Activated CD8-positive, alpha-beta T cell treated with anti-CD3 and anti-CD28 coated beads for 36 hours (primary cell): ENCODE measurements around the gene COX6B1. TPM values are rescaled to one million over a fixed set of nuclear protein-coding genes. Genes with fewer than 3 reads are reported as not detected.
"Not testable (repeated sequence)": the region's sequence is repeated elsewhere in the genome, so short reads cannot be mapped to it uniquely, and the experiment has no call there.

Experiments used
- ATAC-seq: fragments of 200-7000 bp; cut with Tn5 transposase; one replicate; pipeline ENCODE4 v1.10.0; 2021; ENCODE audit warnings: mild to moderate bottlenecking, moderate library complexity
- CTCF ChIA-PET: fragments of 350-600 bp; sonication (Branson Sonifier 250); formaldehyde crosslinking; loops from one replicate; lab custom pipeline; 2021; ENCODE audit warnings: antibody characterized with exemption; lab: Charles Lee
- POLR2A ChIA-PET: fragments of 350-600 bp; sonication (Branson Sonifier 250); formaldehyde crosslinking; loops from one replicate; lab custom pipeline; 2021; ENCODE audit warnings: antibody characterized with exemption; lab: Charles Lee
- DNase-seq: peaks from one replicate; pipeline ENCODE4 v3.0.0-alpha.2; 2020
- H3K27ac Mint-ChIP-seq: one replicate; pipeline ENCODE4 v1.8.0; 2021; ENCODE audit warnings: mild to moderate bottlenecking, mixed read lengths
- H3K27me3 Mint-ChIP-seq: one replicate; pipeline ENCODE4 v1.8.0; 2021; ENCODE audit warnings: mixed read lengths
- H3K36me3 Mint-ChIP-seq: one replicate; pipeline ENCODE4 v1.8.0; 2021; ENCODE audit warnings: low read depth, mixed read lengths
- H3K4me1 Mint-ChIP-seq: one replicate; pipeline ENCODE4 v1.8.0; 2021; ENCODE audit warnings: low read depth, mixed read lengths
- H3K4me3 Mint-ChIP-seq: one replicate; pipeline ENCODE4 v1.8.0; 2021; ENCODE audit warnings: mild to moderate bottlenecking, moderate library complexity, mixed read lengths
- H3K9me3 Mint-ChIP-seq: one replicate; pipeline ENCODE4 v1.8.0; 2021; ENCODE audit warnings: mixed read lengths
- CTCF ChIP-seq: fragments of 200-600 bp; IDR thresholded peaks from one replicate; pipeline ENCODE4 v1.8.0; 2022; ENCODE audit warnings: antibody characterized with exemption, mild to moderate bottlenecking
- intact Hi-C: fragments of 100-400 bp; cut with micrococcal nuclease; formaldehyde crosslinking; loops from one replicate; pipeline ENCODE4 v1.10.0; 2022
- total RNA-seq, 2 experiments: library from RNA; stranded (reverse); gene quantifications; one replicate each; pipeline ENCODE4 v1.2.3, GENCODE V29; 2021

The COX6B1 gene
- total RNA-seq, 2 experiments from 2014 or later, result 432 to 437 TPM

- no peaks in the 10 kb centered on the region for H3K9me3 Mint-ChIP-seq
- H3K27me3 Mint-ChIP-seq, result no peaks in the 10 kb centered on the region
- peaks cover 29% of the 10 kb centered on the region for H3K4me1 Mint-ChIP-seq
- intact Hi-C loops, result no loop called here
- DNase-seq, result no peak
- ATAC-seq, result no peak
- peaks cover 37% of the 10 kb centered on the region for H3K36me3 Mint-ChIP-seq
- CTCF ChIA-PET, result no interaction called here
- POLR2A ChIA-PET, result no interaction called here
- TF ChIP-seq CTCF, result no peak
- no peak overlapping the region for H3K27ac Mint-ChIP-seq
- H3K4me3 Mint-ChIP-seq, result no peak overlapping the region
Observed at GRCh38 chr19:35650581-35650980, 2.5 kb downstream of the COX6B1 start.

GRCh38 chr19:35654828-35655227 lies 6.7 kb downstream of the COX6B1 start:
- ATAC-seq, POLR2A ChIA-PET, H3K27me3 Mint-ChIP-seq, H3K4me3 Mint-ChIP-seq, H3K9me3 Mint-ChIP-seq, H3K27ac Mint-ChIP-seq, intact Hi-C loops, DNase-seq: not testable (repeated sequence)
- Mint-ChIP-seq H3K4me1 (peaks cover 22% of the 10 kb centered on the region), H3K36me3 (peaks cover 52% of the 10 kb centered on the region)
- CTCF ChIA-PET, result interaction anchor here (1.6 kb wide), 1 partner anchor 165 kb away, joined by 5 read pairs; no protein-coding TSS in a partner anchor

GRCh38 chr19:35655600-35655999 lies 7.5 kb downstream of the COX6B1 start:
- ChIA-PET CTCF (no interaction called here), POLR2A (no interaction called here)
- H3K4me3 Mint-ChIP-seq, result no peak overlapping the region
- H3K36me3 Mint-ChIP-seq, result peaks cover 50% of the 10 kb centered on the region
- no peak for TF ChIP-seq CTCF
- no peak overlapping the region for H3K27ac Mint-ChIP-seq
- no peaks in the 10 kb centered on the region for H3K27me3 Mint-ChIP-seq
- intact Hi-C loops, result no loop called here
- ATAC-seq (no peak), DNase-seq (no peak)
- no peaks in the 10 kb centered on the region for H3K9me3 Mint-ChIP-seq
- peaks cover 16% of the 10 kb centered on the region for H3K4me1 Mint-ChIP-seq

GRCh38 chr19:35656700-35657099 lies 8.6 kb downstream of the COX6B1 start:
- H3K36me3 Mint-ChIP-seq, result peaks cover 46% of the 10 kb centered on the region
- intact Hi-C loops, result no loop called here
- ChIA-PET POLR2A (interaction anchor here (1.2 kb wide), 1 partner anchor 8 kb away, joined by 3 read pairs; the partner anchor contains the start of gene COX6B1), CTCF (interaction anchor here (2.6 kb wide), 1 partner anchor 8 kb away, joined by 10 read pairs; the partner anchor contains the start of gene COX6B1)
- peaks cover 8% of the 10 kb centered on the region for H3K4me1 Mint-ChIP-seq
- H3K27ac Mint-ChIP-seq, result no peak overlapping the region
- DNase-seq (no peak), ATAC-seq (no peak)
- no peak overlapping the region for H3K4me3 Mint-ChIP-seq
- no peak for TF ChIP-seq CTCF
- no peaks in the 10 kb centered on the region for H3K9me3 Mint-ChIP-seq
- H3K27me3 Mint-ChIP-seq, result no peaks in the 10 kb centered on the region

GRCh38 chr19:35657904-35658700 lies 10.0 kb downstream of the COX6B1 start:
- TF ChIP-seq CTCF, result no peak
- DNase-seq (no peak), ATAC-seq (peak; percentile 61)
- no peak overlapping the region for H3K4me3 Mint-ChIP-seq
- intact Hi-C loops, result no loop called here
- POLR2A ChIA-PET, result interaction anchor here (1.2 kb wide), 1 partner anchor 10 kb away, joined by 3 read pairs; the partner anchor contains the start of gene COX6B1
- no peak overlapping the region for H3K27ac Mint-ChIP-seq
- no peaks in the 10 kb centered on the region for H3K27me3 Mint-ChIP-seq
- no peaks in the 10 kb centered on the region for H3K9me3 Mint-ChIP-seq
- CTCF ChIA-PET, result interaction anchor here (1.8 to 2.6 kb wide), 2 partner anchors 10 to 110 kb away, joined by 5 to 10 read pairs; partner anchors contain the start of gene COX6B1
- peaks cover 44% of the 10 kb centered on the region for H3K36me3 Mint-ChIP-seq
- peaks cover 4% of the 10 kb centered on the region for H3K4me1 Mint-ChIP-seq
